ENCODE data around the gene NEK8. TPM values are rescaled to one million over a fixed set of nuclear protein-coding genes. Genes with fewer than 3 reads are reported as not detected.

Gene NEK8
- total RNA-seq, 1 donor from 2014 or later, result 8.4 TPM

GRCh38 chr17:28747051-28747691 is 18.6 kb downstream of the NEK8 start:
- no peak for TF ChIP-seq CTCF (conservative IDR thresholded peaks at IDR 0.05; ENCODE audit: low read depth, low read length)
- peak overlapping the region; percentile 97 for H3K4me3 ChIP-seq (ENCODE audit: low read depth, low read length)
- DNase-seq (ENCODE audit: low read depth), result no peak

- TF ChIP-seq CTCF (conservative IDR thresholded peaks at IDR 0.05; ENCODE audit: low read depth, low read length), result no peak
- no peak for DNase-seq (ENCODE audit: low read depth)
- no peak overlapping the region for H3K4me3 ChIP-seq (ENCODE audit: low read depth, low read length)
Observed at GRCh38 chr17:28747801-28748750, 19.5 kb downstream of the NEK8 start.

GRCh38 chr17:28748852-28749515 is 20.4 kb downstream of the NEK8 start:
- TF ChIP-seq CTCF (conservative IDR thresholded peaks at IDR 0.05; ENCODE audit: low read depth, low read length), result no peak

DNA sequence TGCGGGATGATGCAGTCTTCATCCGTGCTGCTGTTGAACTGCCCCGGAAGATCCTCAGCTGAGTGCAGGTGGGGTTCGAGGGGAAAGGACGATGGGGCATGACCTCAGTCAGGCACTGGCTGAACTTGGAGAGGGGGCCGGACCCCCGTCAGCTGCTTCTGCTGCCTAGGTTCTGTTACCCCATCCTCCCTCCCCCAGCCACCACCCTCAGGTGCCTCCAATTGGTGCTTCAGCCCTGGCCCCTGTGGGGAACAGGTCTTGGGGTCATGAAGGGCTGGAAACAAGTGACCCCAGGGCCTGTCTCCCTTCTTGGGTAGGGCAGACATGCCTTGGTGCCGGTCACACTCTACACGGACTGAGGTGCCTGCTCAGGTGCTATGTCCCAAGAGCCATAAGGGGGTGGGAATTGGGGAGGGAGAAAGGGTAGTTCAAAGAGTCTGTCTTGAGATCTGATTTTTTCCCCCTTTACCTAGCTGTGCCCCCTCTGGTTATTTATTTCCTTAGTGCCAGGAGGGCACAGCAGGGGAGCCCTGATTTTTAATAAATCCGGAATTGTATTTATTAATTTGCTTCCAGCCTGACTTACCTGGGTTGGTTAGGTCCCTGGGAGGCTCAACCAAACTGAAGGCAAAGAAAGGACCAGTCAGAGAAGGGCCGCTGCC is 21.1 kb downstream of the NEK8 start:
- TF ChIP-seq CTCF (conservative IDR thresholded peaks at IDR 0.05; ENCODE audit: low read depth, low read length), result no peak
- H3K4me3 ChIP-seq (ENCODE audit: low read depth, low read length), result no peak overlapping the region
- DNase-seq (ENCODE audit: low read depth), result no peak

More at GRCh38 chr17:28748852-28749515, 20.4 kb downstream of the NEK8 start:
- no peak overlapping the region for H3K4me3 ChIP-seq (ENCODE audit: low read depth, low read length)
- no peak for DNase-seq (ENCODE audit: low read depth)

- no peak overlapping the region for H3K4me3 ChIP-seq (ENCODE audit: low read depth, low read length)
- DNase-seq (ENCODE audit: low read depth), result no peak
Observed at GRCh38 chr17:28750178-28751047, 21.8 kb downstream of the NEK8 start.

More at GRCh38 chr17:28750178-28751047, 21.8 kb downstream of the NEK8 start:
- TF ChIP-seq CTCF (conservative IDR thresholded peaks at IDR 0.05; ENCODE audit: low read depth, low read length), result peak; percentile 98
